Muscle of arm (tissue), 14 donors: ENCODE data around the gene PDCL2. TPM values are rescaled to one million over a fixed set of nuclear protein-coding genes. Genes with fewer than 3 reads are reported as not detected.
"Not testable (repeated sequence)": the region's sequence is repeated elsewhere in the genome, so short reads cannot be mapped to it uniquely, and the experiment has no call there.

Source experiments
- DNase-seq: peaks from one replicate; pipeline ENCODE4 v3.0.0-alpha.2; 2013
- long read RNA-seq, 11 donors: transcript quantifications; one replicate each; lab custom pipeline, GENCODE V29; 2026
- polyA plus RNA-seq, 12 donors: library from polyadenylated mRNA; unstranded; fragments of 120-200 nt; gene quantifications; one replicate each; pipeline ENCODE4 v1.2.1, GENCODE V29; 2013; ENCODE audit not compliant: insufficient read length in 12 of 12

PDCL2 gene
- polyA plus RNA-seq, result not detected
- long read RNA-seq, donor 1, result 0 reads
- long read RNA-seq, donor 2, result 0 reads
- long read RNA-seq, donor 3, result 0 reads
- long read RNA-seq, donor 4, result 0 reads
- long read RNA-seq, donor 5, result 0 reads
- long read RNA-seq, donor 6, result 0 reads
- long read RNA-seq, donor 7, result 0 reads
- long read RNA-seq, donor 8, result 0 reads
- long read RNA-seq, donor 9, result 0 reads
- long read RNA-seq, donor 10, result 0 reads
- long read RNA-seq, donor 11, result 0 reads

GRCh38 chr4:55592014-55592413 lies at the start of gene PDCL2:
TSS of gene PDCL2 (minus strand) at chr4:55592245. CDS start at chr4:55592109, 136 bp downstream.
- DNase-seq, result no peak

- DNase-seq, result no peak
These were observed 45.3 kb upstream of the PDCL2 start for GRCh38 chr4:55637272-55637820.

GRCh38 chr4:55636656-55636999 lies 44.6 kb upstream of the PDCL2 start:
- DNase-seq, result no peak

GRCh38 chr4:55635741-55636655 lies 44.0 kb upstream of the PDCL2 start, which contains the start of gene NMU:
TSS of gene NMU (minus strand) at chr4:55636298. CDS start at chr4:55636192, 106 bp downstream.
- DNase-seq, result peak; percentile 18

GRCh38 chr4:55635282-55635681 lies 43.2 kb upstream of the PDCL2 start:
- DNase-seq, result no peak

- no peak for DNase-seq
These were observed 42.5 kb upstream of the PDCL2 start for GRCh38 chr4:55634417-55635128.

- DNase-seq, result no peak
These were observed 41.9 kb upstream of the PDCL2 start for GRCh38 chr4:55633903-55634302.

- DNase-seq, result no peak
These were observed 33.8 kb upstream of the PDCL2 start for GRCh38 chr4:55625835-55626234.

GRCh38 chr4:55624063-55624462 lies 32.0 kb upstream of the PDCL2 start:
- not testable (repeated sequence) for DNase-seq

GRCh38 chr4:55618546-55619143 lies 26.6 kb upstream of the PDCL2 start:
- no peak for DNase-seq

GRCh38 chr4:55617587-55618197 lies 25.6 kb upstream of the PDCL2 start:
- DNase-seq, result no peak

GRCh38 chr4:55615008-55615407 lies 23.0 kb upstream of the PDCL2 start:
- DNase-seq, result no peak

- no peak for DNase-seq
These were observed 21.6 kb upstream of the PDCL2 start for GRCh38 chr4:55613621-55614020.

GRCh38 chr4:55612341-55612740 lies 20.3 kb upstream of the PDCL2 start:
- no peak for DNase-seq

GRCh38 chr4:55611358-55612059 lies 19.5 kb upstream of the PDCL2 start:
- DNase-seq, result no peak

GRCh38 chr4:55610381-55610780 lies 18.3 kb upstream of the PDCL2 start:
- DNase-seq, result no peak

- DNase-seq, result no peak
These were observed 17.4 kb upstream of the PDCL2 start for GRCh38 chr4:55609393-55609866.

GRCh38 chr4:55608591-55608990 lies 16.5 kb upstream of the PDCL2 start:
- DNase-seq, result no peak

- DNase-seq, result no peak
These were observed 13.0 kb upstream of the PDCL2 start for GRCh38 chr4:55604996-55605395.

GRCh38 chr4:55600640-55601039 lies 8.6 kb upstream of the PDCL2 start:
- no peak for DNase-seq
